ENCODE data around the gene TRIM65.
A peak's percentile ranks its signal among the peaks of the same experiment; 100 is the strongest.

TRIM65 gene

DNA sequence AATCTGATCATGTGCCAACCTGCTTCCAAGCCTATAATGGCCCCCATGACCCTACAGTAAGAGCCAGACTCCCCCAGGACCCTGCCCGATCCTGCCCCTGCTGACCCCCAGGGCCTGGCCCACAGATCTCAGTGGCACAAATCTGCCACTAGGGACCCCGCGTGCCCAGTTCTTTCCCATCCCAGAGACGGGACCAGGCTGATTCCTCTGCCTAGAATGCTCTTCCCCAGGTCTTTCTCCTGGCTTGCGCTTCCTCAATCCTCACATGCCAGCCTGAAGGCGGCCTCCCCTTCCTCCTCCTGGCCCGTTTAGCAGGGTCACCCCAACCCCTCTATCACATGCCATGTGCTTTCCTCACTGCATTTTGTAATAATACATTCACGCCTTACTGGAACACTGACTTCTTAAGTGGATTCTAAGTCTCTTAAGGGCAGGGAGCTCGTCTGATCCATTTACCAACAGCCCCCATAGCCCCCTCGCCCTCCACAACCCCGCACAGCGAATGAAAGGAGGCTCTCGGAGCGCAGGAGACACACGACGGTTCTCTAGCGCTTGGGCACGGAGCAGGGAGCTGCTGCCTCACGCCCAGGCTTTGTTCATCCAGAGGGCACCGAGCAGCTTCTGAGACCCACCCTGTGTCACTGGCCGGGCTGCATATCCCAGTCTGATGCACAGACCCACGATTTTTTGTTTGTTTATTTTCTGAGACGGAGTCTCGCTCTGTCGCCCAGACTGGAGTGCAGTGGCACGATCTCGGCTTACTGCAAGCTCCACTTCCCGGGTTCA, 1.2 kb downstream of the TRIM65 start:
- no peaks in the 10 kb centered on the region for H3K27me3 ChIP-seq (ENCODE audit: control insufficient read depth, low read length)
- H3F3A ChIP-seq (ENCODE audit: control insufficient read depth, insufficient read depth) = peaks cover 9% of the 10 kb centered on the region
- H3K9me3 ChIP-seq (ENCODE audit: control insufficient read depth, insufficient read depth, low read length) = no peaks in the 10 kb centered on the region
- H4K20me1 ChIP-seq (ENCODE audit: control insufficient read depth, insufficient read depth, low read depth, low read length) = no peaks in the 10 kb centered on the region
- peak overlapping the region; percentile 99 for H3K4me2 ChIP-seq (ENCODE audit: low read length)
- no peak overlapping the region for H3K27ac ChIP-seq (ENCODE audit: low read depth, low read length)
- H3K79me2 ChIP-seq (ENCODE audit: control insufficient read depth, low read length) = peaks cover 38% of the 10 kb centered on the region
- H3K9me2 ChIP-seq (replicated peaks; ENCODE audit: control insufficient read depth, low read length) = no peaks in the 10 kb centered on the region
- peaks cover 18% of the 10 kb centered on the region for H3K4me1 ChIP-seq (ENCODE audit: control insufficient read depth, low read length)
- peaks cover 66% of the 10 kb centered on the region for H3K36me3 ChIP-seq (ENCODE audit: control insufficient read depth, low read length)
- TF ChIP-seq CTCF (IDR thresholded peaks at IDR 0.05; ENCODE audit: low read depth, low read length, poor library complexity, severe bottlenecking) (peak; percentile 32), EZH2phosphoT487 (IDR thresholded peaks at IDR 0.05; ENCODE audit: borderline replicate concordance, low read length) (no peak)
- H3K4me3 ChIP-seq (ENCODE audit: low read length) = peak overlapping the region; percentile 90

DNA sequence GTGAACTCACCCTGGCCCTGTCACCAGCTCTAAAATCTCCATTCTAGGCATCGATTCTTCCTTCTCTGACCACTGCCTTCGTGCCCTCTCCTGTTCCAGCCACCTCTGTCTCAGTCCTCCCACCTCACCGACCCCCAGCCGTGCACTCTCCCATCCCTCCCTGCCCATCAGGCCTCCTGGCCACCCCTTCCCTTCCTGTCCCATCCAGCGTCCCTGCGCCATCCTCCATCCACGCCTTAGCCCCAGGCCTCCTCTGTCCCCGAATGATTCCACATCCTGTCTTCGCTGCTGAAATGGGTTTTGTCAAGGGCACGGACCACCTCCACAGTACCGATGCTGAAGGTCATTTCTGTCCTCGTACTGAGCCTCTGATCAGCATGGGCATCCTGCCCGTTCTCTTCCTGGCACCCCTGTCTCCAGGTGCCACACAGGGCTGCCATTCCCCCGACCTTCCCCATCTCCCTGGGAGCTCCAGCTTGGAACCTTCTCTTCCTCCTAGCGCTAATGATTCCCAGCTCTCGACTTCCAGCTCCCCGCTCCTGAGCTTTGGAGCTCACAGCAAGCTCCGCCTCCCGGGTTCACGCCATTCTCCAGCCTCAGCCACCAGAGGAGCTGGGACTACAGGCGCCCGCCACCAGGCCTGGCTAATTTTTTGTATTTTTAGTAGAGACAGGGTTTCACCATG, 2.6 kb downstream of the TRIM65 start:
- peaks cover 18% of the 10 kb centered on the region for H3K4me1 ChIP-seq (ENCODE audit: control insufficient read depth, low read length)
- no peaks in the 10 kb centered on the region for H3K9me2 ChIP-seq (replicated peaks; ENCODE audit: control insufficient read depth, low read length)
- H3F3A ChIP-seq (ENCODE audit: control insufficient read depth, insufficient read depth) = peaks cover 14% of the 10 kb centered on the region
- no peak overlapping the region for H3K4me2 ChIP-seq (ENCODE audit: low read length)
- H3K27ac ChIP-seq (ENCODE audit: low read depth, low read length) = no peak overlapping the region
- H3K9me3 ChIP-seq (ENCODE audit: control insufficient read depth, insufficient read depth, low read length) = no peaks in the 10 kb centered on the region
- TF ChIP-seq EZH2phosphoT487 (IDR thresholded peaks at IDR 0.05; ENCODE audit: borderline replicate concordance, low read length) (no peak), CTCF (IDR thresholded peaks at IDR 0.05; ENCODE audit: low read depth, low read length, poor library complexity, severe bottlenecking) (no peak)
- H3K79me2 ChIP-seq (ENCODE audit: control insufficient read depth, low read length) = peaks cover 38% of the 10 kb centered on the region
- H4K20me1 ChIP-seq (ENCODE audit: control insufficient read depth, insufficient read depth, low read depth, low read length) = no peaks in the 10 kb centered on the region
- no peaks in the 10 kb centered on the region for H3K27me3 ChIP-seq (ENCODE audit: control insufficient read depth, low read length)
- peaks cover 65% of the 10 kb centered on the region for H3K36me3 ChIP-seq (ENCODE audit: control insufficient read depth, low read length)
- H3K4me3 ChIP-seq (ENCODE audit: low read length) = no peak overlapping the region

DNA sequence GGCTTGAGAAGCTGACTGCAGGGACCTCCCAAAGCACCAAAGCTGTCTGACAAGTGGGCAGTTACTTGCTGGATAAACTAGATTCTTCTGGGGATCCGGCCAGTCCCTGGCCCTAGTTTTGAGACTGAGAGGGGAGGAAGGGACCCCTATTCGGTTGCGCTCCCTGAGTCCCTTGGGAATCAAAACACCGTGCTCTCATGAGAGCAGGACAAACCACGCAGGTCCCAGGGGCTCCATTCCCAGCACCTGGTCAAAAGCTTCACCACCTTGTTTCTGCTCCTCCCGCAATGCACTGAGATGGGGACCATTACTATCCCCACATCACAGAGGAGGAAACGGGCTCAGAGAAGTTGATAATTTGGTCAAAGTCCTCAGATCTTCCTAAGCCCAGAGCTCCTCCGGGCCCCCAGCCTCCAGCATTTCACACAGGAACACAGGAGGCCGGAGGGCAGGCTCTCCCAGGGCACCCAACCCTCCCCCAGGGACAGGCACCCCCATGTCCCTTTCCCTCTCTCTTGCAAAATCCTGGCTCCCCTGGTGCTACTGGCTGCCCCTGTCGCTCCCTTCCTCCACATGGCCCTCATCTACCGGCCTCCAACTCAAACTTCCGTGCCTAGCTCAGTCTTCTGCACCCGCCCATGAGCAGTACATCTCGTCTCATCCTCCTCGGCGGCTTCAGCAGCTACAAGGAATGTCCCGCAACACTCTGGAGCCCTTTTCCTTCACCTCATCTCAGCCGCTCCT, 3.3 kb downstream of the TRIM65 start:
- H3K79me2 ChIP-seq (ENCODE audit: control insufficient read depth, low read length) = peaks cover 38% of the 10 kb centered on the region
- no peaks in the 10 kb centered on the region for H3K9me3 ChIP-seq (ENCODE audit: control insufficient read depth, insufficient read depth, low read length)
- no peaks in the 10 kb centered on the region for H4K20me1 ChIP-seq (ENCODE audit: control insufficient read depth, insufficient read depth, low read depth, low read length)
- TF ChIP-seq CTCF (IDR thresholded peaks at IDR 0.05; ENCODE audit: low read depth, low read length, poor library complexity, severe bottlenecking) = no peak
- TF ChIP-seq EZH2phosphoT487 (IDR thresholded peaks at IDR 0.05; ENCODE audit: borderline replicate concordance, low read length) = no peak
- no peak overlapping the region for H3K4me3 ChIP-seq (ENCODE audit: low read length)
- H3K27ac ChIP-seq (ENCODE audit: low read depth, low read length) = no peak overlapping the region
- H3K27me3 ChIP-seq (ENCODE audit: control insufficient read depth, low read length) = no peaks in the 10 kb centered on the region
- H3K36me3 ChIP-seq (ENCODE audit: control insufficient read depth, low read length) = peaks cover 58% of the 10 kb centered on the region
- H3F3A ChIP-seq (ENCODE audit: control insufficient read depth, insufficient read depth) = peaks cover 14% of the 10 kb centered on the region
- no peaks in the 10 kb centered on the region for H3K9me2 ChIP-seq (replicated peaks; ENCODE audit: control insufficient read depth, low read length)
- H3K4me2 ChIP-seq (ENCODE audit: low read length) = no peak overlapping the region
- H3K4me1 ChIP-seq (ENCODE audit: control insufficient read depth, low read length) = peaks cover 18% of the 10 kb centered on the region

Measured in DOHH2 (cell line).